AG10803 (cell line): ENCODE measurements around the gene PMAIP1.

Source experiments
- DNase-seq: peaks from one replicate; pipeline ENCODE4 v3.0.0; 2010; ENCODE audit warnings: low read depth
- H3K4me3 ChIP-seq: 2 replicates; pipeline ENCODE4 v1.5.1; 2011; ENCODE audit warnings: mild to moderate bottlenecking, low read length, control low read depth
- TF ChIP-seq, protein P1 (sequence below): conservative IDR thresholded peaks from 2 replicates; pipeline ENCODE4 v1.5.1; 2011; ENCODE audit warnings: mild to moderate bottlenecking, low read length, control low read depth, inconsistent platforms

The PMAIP1 gene

DNA sequence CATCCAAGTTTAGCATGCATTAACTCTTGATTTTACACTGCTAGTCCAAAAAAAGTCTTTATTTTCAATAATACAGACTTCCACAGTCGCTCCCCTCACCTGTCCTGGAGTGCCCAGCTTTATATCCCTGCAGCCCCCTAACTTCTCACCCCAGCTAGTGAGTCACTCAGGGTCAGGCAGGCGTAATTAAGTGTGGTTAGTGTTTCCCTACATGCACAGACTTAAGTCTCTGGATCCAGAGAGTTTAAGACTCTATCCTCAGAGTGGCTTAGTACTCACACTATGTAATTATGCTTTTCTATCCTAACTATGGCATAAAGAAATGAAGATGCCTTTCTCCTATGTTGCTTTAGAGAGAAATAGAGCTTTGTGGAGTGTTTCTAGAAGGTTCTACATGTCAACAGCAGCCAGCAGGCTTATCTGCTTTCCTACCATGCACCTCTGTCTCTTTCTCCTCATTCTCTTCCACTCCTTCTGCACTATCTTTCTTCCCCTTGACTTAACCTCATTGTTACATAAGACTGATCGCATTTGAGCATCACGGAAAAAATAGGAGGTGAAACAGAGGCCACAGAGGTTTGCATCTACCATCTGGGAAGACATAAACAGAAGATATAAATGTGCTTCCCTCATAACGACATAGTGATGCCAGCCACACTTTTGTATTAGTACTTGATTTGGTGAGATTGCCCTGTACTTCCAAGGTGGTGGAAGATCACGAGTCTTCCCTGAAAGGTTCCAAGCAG, 34.4 kb upstream of the PMAIP1 start:
- TF ChIP-seq, protein P1, sequence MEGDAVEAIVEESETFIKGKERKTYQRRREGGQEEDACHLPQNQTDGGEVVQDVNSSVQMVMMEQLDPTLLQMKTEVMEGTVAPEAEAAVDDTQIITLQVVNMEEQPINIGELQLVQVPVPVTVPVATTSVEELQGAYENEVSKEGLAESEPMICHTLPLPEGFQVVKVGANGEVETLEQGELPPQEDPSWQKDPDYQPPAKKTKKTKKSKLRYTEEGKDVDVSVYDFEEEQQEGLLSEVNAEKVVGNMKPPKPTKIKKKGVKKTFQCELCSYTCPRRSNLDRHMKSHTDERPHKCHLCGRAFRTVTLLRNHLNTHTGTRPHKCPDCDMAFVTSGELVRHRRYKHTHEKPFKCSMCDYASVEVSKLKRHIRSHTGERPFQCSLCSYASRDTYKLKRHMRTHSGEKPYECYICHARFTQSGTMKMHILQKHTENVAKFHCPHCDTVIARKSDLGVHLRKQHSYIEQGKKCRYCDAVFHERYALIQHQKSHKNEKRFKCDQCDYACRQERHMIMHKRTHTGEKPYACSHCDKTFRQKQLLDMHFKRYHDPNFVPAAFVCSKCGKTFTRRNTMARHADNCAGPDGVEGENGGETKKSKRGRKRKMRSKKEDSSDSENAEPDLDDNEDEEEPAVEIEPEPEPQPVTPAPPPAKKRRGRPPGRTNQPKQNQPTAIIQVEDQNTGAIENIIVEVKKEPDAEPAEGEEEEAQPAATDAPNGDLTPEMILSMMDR: no peak
- DNase-seq: no peak
- H3K4me3 ChIP-seq: no peak overlapping the region

DNA sequence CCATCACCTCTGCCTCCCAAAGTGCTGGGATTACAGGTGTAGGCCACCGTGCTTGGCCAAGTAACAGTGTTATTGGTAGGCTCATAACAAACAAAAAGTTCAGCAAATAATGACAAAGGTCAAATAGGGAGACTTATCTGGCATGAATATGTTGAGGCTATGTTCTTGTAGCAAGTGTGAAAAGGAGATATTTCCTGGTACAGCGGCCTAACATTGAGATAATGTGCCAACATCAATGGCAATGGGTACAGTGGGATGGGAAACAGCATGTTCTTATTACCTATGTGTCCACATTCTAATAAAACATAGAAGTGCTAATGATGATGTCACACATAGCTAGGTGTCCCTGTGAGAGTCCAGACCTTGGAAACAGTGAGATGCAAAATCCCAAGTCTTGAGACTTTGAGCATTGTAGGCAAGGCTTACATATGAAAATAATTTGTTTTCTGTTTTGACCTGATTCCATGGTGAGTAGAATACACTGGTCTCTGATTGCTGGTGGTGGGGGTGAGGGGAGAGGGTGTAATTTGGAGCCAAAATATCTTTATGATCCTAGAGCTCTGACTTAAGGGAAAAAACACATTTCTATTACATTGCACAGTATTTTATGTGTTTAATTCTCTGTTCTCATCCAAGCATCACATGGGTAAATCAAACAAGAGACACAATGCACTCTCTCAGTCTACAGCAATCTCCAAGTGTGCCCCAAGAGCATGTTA, 33.1 kb upstream of the PMAIP1 start:
- DNase-seq: no peak

DNA sequence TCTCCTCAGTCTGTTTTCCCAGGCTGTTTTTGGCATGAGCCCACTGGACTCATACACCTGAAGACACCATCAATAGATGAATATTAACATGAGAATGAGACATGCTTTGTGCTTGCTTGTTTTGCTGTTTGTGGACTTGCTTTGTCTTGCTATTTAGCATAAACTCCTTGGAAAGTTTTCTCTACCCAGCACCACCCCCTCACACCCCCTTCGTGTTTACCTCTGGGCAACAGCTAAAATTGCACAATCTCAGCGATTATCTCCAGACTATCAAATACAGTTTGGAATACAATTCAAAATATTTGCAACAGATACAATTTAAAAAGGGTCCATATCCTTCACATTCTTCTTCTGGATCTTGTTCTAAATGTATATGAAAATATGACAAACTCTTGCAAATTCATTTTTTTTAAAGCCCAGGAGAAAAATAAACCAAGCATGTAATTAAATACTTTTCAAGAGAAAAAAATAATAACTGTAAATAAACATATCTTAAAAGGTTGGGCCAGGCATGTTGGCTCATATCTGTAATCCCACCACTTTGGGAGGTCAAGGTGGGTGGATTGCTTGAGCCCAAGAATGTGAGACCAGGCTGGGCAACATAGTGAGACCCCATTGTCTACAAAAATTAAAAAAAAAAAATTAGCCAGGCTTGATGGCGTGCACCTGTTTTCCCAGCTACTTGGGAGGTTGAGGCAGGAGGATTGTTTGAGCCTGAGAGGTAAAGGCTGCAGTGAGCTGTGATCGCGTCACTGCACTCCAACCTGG, 32.3 kb upstream of the PMAIP1 start:
- TF ChIP-seq, protein P1: no peak
- no peak overlapping the region for H3K4me3 ChIP-seq
- no peak for DNase-seq

More for the DNA sequence above, 33.1 kb upstream of the PMAIP1 start:
- no peak overlapping the region for H3K4me3 ChIP-seq
- TF ChIP-seq, protein P1: no peak

DNA sequence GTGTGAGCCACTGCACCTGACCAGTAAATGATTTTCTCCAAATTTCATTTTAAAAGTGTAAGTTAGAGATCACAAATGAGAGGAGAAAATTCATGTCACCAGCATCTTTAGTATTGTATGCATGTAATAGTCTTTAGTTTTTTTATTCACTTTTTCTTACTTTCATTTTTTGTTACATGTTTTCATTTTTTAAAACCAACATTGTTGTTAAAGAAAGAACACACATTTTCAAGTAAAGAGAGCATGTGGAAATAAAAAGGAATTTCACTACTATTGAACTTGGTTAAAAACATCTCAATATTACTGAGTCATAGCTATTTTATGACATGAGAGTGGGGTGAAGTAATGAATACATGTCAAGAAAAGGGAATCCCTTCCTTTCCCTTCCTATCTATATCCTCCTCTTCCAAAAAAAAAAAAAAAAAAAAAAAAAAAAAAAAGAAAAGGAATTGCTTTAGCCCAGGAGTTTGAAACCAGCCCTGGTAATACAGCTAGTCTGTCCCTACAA, 29.1 kb upstream of the PMAIP1 start:
- no peak overlapping the region for H3K4me3 ChIP-seq
- TF ChIP-seq, protein P1: no peak
- peak; percentile 66 for DNase-seq

DNA sequence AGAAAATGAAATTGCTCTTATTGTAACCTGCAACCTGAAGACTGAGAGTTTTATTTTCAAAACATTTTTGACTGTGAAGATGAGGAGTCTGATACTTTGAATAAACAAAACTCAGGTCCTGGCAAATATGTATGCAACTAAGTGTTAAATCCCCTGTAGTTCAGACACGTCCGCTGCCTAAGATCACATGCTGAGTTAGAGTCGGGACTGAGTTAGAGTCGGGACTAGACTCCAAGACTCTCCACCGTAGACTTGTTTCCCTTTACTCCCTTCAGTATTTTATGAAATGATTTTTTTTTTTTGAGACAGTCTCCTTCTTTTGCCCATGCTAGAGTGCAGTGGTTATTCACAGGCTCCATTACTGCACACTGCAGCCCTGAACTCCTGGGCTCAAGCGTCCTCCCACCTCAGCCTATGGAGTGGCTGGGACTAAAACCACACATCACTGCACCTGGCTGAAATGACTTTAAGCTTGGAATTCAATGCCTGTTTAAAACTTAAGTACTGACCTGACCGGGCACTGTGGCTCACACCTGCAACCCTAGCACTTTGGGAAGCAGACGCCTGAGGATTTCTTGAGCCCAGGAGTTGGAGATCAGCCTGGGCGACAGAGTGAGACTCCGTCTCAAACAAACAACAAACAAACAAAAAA, 28.0 kb upstream of the PMAIP1 start:
- DNase-seq: no peak
- TF ChIP-seq, protein P1: no peak
- H3K4me3 ChIP-seq: no peak overlapping the region

DNA sequence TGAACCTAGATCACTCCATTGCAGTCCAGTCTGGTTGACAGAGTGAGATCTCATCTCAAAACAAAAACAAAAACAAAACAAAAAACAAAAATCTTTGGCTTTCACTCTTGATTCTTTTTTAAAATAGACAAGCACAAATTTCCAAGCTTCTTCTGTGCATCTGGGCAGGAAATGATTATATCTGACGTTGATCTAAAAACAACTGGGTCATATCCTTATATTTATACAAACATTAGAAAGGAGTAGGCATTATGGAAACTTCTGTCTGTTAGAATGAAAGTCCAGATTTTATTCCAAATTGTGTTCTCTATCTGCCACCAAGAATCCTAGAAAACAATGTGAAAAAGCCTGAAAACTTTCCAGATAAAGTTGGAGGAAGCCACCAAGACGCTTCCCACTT, 26.2 kb upstream of the PMAIP1 start:
- no peak for DNase-seq
- TF ChIP-seq, protein P1: no peak
- H3K4me3 ChIP-seq: no peak overlapping the region
